Liver (tissue), 9 donors: ENCODE results near the gene POLA1. TPM values are rescaled to one million over a fixed set of nuclear protein-coding genes. Genes with fewer than 3 reads are reported as not detected.

Experiments used
- DNase-seq: peaks from one replicate; pipeline ENCODE4 v3.0.0-alpha.2; 2017; ENCODE audit warnings: low spot score
- H3K27ac ChIP-seq, 2 donors: one replicate each; pipeline ENCODE4 v1.7.0; 2013; ENCODE audit warnings: inconsistent platforms in 2 of 2, low read length in 2 of 2, control low read depth in 1 of 2, low read depth in 1 of 2, mild to moderate bottlenecking in 1 of 2
- H3K27me3 ChIP-seq, 4 donors: one replicate each; pipeline versions ENCODE4 v1.6.1 to v1.7.0; 2013; ENCODE audit warnings: low read length in 3 of 4, inconsistent platforms in 1 of 4, mild to moderate bottlenecking in 1 of 4, moderate library complexity in 1 of 4; ENCODE audit not compliant: control insufficient read depth in 4 of 4, insufficient read depth in 4 of 4
- H3K36me3 ChIP-seq, 4 donors: one replicate each; pipeline versions ENCODE4 v1.6.1 to v1.7.0; 2013; ENCODE audit warnings: low read length in 3 of 4, mild to moderate bottlenecking in 3 of 4, low read depth in 1 of 4, moderate library complexity in 1 of 4; ENCODE audit not compliant: control insufficient read depth in 4 of 4, insufficient read depth in 3 of 4
- H3K4me1 ChIP-seq, 4 donors: one replicate each; pipeline versions ENCODE4 v1.6.1 to v1.7.0; 2013; ENCODE audit warnings: low read length in 3 of 4, mild to moderate bottlenecking in 3 of 4, moderate library complexity in 1 of 4; ENCODE audit not compliant: control insufficient read depth in 4 of 4, insufficient read depth in 4 of 4
- H3K4me3 ChIP-seq, 3 donors: one replicate each; pipeline versions ENCODE4 v1.6.1 to v1.7.0; 2013; ENCODE audit warnings: low read length in 3 of 3, control low read depth in 1 of 3, low read depth in 1 of 3, mild to moderate bottlenecking in 1 of 3
- H3K9ac ChIP-seq, 2 donors: one replicate each; pipeline ENCODE4 v1.7.0; 2013; ENCODE audit warnings: low read length in 2 of 2, mild to moderate bottlenecking in 2 of 2, moderate library complexity in 2 of 2, control low read depth in 1 of 2, low read depth in 1 of 2
- H3K9me3 ChIP-seq, 4 donors: one replicate each; pipeline versions ENCODE4 v1.6.1 to v1.7.0; 2013; ENCODE audit warnings: low read length in 3 of 4; ENCODE audit not compliant: control insufficient read depth in 4 of 4
- EGR1 ChIP-seq, 2 donors: IDR thresholded peaks; 2 replicates each; pipeline ENCODE4 v1.6.1; 2016 to 2018; ENCODE audit warnings: antibody characterized with exemption in 2 of 2, low read depth in 2 of 2
- FOXA1 ChIP-seq: IDR thresholded peaks from 2 replicates; pipeline ENCODE4 v1.6.1; 2016; ENCODE audit warnings: antibody characterized with exemption
- FOXA2 ChIP-seq: IDR thresholded peaks from 2 replicates; pipeline ENCODE4 v1.6.1; 2016; ENCODE audit warnings: antibody characterized with exemption
- GABPA ChIP-seq, 2 donors: IDR thresholded peaks in 1 of 2; conservative IDR thresholded peaks in 1 of 2; 2 replicates each; pipeline ENCODE4 v1.6.1; 2016; ENCODE audit warnings: antibody characterized with exemption in 2 of 2, mild to moderate bottlenecking in 1 of 2, moderate library complexity in 1 of 2
- HNF4G ChIP-seq: IDR thresholded peaks from 2 replicates; pipeline ENCODE4 v1.6.1; 2016; ENCODE audit warnings: antibody characterized with exemption
- JUND ChIP-seq, 2 donors: IDR thresholded peaks; 2 replicates each; pipeline ENCODE4 v1.6.1; 2016; ENCODE audit warnings: antibody characterized with exemption in 2 of 2
- NR2F2 ChIP-seq: IDR thresholded peaks from 2 replicates; pipeline ENCODE4 v1.6.1; 2016; ENCODE audit warnings: antibody characterized with exemption
- RXRA ChIP-seq, 2 donors: IDR thresholded peaks; 2 replicates each; pipeline ENCODE4 v1.6.1; 2017 to 2018; ENCODE audit warnings: antibody characterized with exemption in 2 of 2, mild to moderate bottlenecking in 1 of 2
- TAF1 ChIP-seq: conservative IDR thresholded peaks from 2 replicates; pipeline ENCODE4 v1.6.1; 2016; ENCODE audit warnings: antibody characterized with exemption, mild to moderate bottlenecking
- YY1 ChIP-seq: IDR thresholded peaks from 2 replicates; pipeline ENCODE4 v1.6.1; 2016; ENCODE audit warnings: antibody characterized with exemption, mild to moderate bottlenecking
- whole genome bisulfite sequencing: extraction: QIAGEN DNeasy Blood & Tissue Kit; methylation state at CpG from one replicate; pipeline ENCODE4 v1.1.7; 2013; 5-methylcytosine and 5-hydroxymethylcytosine counted together
- polyA plus RNA-seq, 2 donors: library from polyadenylated mRNA; stranded (reverse) in 1 of 2; unstranded in 1 of 2; fragments of 200-250 nt in 1 of 2; fragments of >200 nt in 1 of 2; fragmentation: Nextera tagmentation in 1 of 2; extraction: Ambion mirVana in 1 of 2; gene quantifications; one replicate each; pipeline versions ENCODE4 v1.2.1 to v1.2.3, GENCODE V29; 2013 to 2015
- total RNA-seq, 2 donors: library from RNA; depleted of rRNA; stranded (reverse); fragments of >200 nt; gene quantifications; one replicate each; pipeline ENCODE4 v1.2.3, GENCODE V29; 2014
- TF ChIP-seq, protein P1 (sequence below): IDR thresholded peaks from 2 replicates; pipeline ENCODE4 v1.6.1; 2016; ENCODE audit warnings: antibody characterized with exemption, mild to moderate bottlenecking
- TF ChIP-seq, protein P2 (sequence below): IDR thresholded peaks from 2 replicates; pipeline ENCODE4 v1.6.1; 2016; ENCODE audit warnings: antibody characterized with exemption
- TF ChIP-seq, protein P3 (sequence below): IDR thresholded peaks from 2 replicates; pipeline ENCODE4 v1.6.1; 2016; ENCODE audit warnings: antibody characterized with exemption
- TF ChIP-seq, protein P4 (sequence below): IDR thresholded peaks from 2 replicates; pipeline ENCODE4 v1.6.1; 2016; ENCODE audit warnings: antibody characterized with exemption
- donor health status: healthy.
- donor health status: healthy.
- donor health status: healthy.
- donor health status: healthy.
- donor health status: healthy.

The POLA1 gene
- total and polyA plus RNA-seq, 4 donors, result 0.93 to 12.7 (median 4.3) TPM

DNA sequence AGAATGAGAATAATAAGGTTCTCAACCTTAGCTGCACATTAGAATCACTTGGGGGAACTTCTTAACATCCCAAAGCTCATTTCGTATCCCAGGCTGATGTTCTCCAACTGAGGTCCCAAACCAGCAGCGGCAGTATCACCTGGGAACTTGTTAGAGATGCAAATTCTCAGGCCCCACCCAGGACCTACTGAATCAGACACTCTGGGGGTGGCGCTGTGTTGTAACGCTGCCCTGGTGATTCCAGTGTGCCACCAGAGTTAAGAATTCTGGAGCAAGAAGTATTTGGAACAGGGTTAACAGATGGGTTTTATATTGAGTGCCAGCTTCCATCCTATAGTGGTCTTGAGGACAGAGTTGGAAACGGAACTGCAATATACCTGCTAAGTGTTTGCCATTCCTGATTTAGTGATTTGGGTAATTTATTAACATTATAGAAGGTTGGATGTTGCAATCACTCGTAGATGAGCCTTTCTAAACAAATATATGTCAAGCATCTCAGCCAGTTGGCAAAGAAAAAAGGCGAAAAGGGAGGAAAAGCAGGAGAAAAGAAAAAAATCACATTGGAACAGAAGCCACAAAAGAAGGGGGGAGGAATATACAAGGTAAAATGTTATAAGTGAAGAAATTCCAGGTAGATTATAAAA lies 181.0 kb downstream of the POLA1 start (continued):
- TF ChIP-seq, protein P1, sequence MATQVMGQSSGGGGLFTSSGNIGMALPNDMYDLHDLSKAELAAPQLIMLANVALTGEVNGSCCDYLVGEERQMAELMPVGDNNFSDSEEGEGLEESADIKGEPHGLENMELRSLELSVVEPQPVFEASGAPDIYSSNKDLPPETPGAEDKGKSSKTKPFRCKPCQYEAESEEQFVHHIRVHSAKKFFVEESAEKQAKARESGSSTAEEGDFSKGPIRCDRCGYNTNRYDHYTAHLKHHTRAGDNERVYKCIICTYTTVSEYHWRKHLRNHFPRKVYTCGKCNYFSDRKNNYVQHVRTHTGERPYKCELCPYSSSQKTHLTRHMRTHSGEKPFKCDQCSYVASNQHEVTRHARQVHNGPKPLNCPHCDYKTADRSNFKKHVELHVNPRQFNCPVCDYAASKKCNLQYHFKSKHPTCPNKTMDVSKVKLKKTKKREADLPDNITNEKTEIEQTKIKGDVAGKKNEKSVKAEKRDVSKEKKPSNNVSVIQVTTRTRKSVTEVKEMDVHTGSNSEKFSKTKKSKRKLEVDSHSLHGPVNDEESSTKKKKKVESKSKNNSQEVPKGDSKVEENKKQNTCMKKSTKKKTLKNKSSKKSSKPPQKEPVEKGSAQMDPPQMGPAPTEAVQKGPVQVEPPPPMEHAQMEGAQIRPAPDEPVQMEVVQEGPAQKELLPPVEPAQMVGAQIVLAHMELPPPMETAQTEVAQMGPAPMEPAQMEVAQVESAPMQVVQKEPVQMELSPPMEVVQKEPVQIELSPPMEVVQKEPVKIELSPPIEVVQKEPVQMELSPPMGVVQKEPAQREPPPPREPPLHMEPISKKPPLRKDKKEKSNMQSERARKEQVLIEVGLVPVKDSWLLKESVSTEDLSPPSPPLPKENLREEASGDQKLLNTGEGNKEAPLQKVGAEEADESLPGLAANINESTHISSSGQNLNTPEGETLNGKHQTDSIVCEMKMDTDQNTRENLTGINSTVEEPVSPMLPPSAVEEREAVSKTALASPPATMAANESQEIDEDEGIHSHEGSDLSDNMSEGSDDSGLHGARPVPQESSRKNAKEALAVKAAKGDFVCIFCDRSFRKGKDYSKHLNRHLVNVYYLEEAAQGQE, result no peak
- TF ChIP-seq JUND (IDR thresholded peaks at IDR 0.05), result no peak
- no peak for TF ChIP-seq TAF1

DNA sequence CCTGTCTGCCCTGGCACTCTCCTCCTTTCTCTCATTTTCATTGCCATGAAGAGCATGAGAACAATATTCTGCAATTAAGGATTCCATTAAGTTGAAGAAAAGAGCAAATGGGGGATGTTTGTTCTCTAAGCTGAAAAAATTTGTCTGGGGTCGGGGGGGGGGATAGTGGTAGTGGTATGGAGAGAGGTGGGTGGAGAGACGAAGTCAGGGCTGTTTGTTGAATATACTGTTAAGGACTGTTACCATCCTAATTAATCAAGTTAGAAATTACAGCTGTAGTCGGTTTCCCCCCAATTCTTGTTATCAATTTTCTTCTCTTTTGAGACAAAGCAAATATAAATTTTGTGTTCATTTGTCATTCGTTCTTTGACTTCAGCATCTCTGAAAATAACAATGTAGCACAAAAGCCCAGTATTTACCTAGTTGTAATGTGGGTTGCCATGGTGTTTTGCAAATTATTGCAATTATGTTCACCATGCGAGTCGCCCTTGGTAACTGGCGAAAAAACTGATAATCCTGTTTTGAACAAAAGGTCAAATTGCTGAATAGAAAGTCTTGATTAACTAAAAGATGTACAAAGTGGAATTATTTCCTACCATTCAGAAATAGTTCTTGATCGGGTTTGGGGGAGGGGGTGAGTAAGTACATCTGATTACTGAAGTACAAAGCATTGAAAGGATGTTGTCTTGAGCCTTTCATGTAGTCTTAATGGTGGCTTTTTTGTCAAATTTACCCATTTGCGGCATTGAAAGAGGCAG lies 183.0 kb downstream of the POLA1 start:
- peaks cover 0 to 4% (median 0%) of the 10 kb centered on the region in 4 donors for H3K27me3 ChIP-seq
- H3K9me3 ChIP-seq, result no peaks in the 10 kb centered on the region
- no peak overlapping the region for H3K9ac ChIP-seq
- H3K4me1 ChIP-seq, result no peaks in the 10 kb centered on the region
- H3K27ac ChIP-seq, result no peak overlapping the region
- TF ChIP-seq, protein P2, sequence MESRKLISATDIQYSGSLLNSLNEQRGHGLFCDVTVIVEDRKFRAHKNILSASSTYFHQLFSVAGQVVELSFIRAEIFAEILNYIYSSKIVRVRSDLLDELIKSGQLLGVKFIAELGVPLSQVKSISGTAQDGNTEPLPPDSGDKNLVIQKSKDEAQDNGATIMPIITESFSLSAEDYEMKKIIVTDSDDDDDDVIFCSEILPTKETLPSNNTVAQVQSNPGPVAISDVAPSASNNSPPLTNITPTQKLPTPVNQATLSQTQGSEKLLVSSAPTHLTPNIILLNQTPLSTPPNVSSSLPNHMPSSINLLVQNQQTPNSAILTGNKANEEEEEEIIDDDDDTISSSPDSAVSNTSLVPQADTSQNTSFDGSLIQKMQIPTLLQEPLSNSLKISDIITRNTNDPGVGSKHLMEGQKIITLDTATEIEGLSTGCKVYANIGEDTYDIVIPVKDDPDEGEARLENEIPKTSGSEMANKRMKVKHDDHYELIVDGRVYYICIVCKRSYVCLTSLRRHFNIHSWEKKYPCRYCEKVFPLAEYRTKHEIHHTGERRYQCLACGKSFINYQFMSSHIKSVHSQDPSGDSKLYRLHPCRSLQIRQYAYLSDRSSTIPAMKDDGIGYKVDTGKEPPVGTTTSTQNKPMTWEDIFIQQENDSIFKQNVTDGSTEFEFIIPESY, result no peak
- TF ChIP-seq, protein P3, sequence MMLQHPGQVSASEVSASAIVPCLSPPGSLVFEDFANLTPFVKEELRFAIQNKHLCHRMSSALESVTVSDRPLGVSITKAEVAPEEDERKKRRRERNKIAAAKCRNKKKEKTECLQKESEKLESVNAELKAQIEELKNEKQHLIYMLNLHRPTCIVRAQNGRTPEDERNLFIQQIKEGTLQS, result no peak
- TF ChIP-seq NR2F2 (no peak), EGR1 (IDR thresholded peaks at IDR 0.05; ENCODE audit: low read depth in 2 of 2) (no peak), GABPA (IDR thresholded peaks at IDR 0.05 in 1 of 2, conservative IDR thresholded peaks at IDR 0.05 in 1 of 2) (no peak), JUND (IDR thresholded peaks at IDR 0.05) (no peak), HNF4G (no peak), FOXA2 (no peak), FOXA1 (no peak), YY1 (no peak), RXRA (IDR thresholded peaks at IDR 0.05) (no peak)
- TF ChIP-seq, protein P1, result no peak
- TF ChIP-seq, protein P4, sequence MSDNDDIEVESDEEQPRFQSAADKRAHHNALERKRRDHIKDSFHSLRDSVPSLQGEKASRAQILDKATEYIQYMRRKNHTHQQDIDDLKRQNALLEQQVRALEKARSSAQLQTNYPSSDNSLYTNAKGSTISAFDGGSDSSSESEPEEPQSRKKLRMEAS, result no peak
- no peaks in the 10 kb centered on the region for H3K36me3 ChIP-seq
- DNase-seq, result no peak
- no peak overlapping the region for H3K4me3 ChIP-seq
- 98% methylated on average over 9 of the region's 9 CpGs for WGBS
